ENCODE results near the gene PCDHA4. TPM values are rescaled to one million over a fixed set of nuclear protein-coding genes. Genes with fewer than 3 reads are reported as not detected.

Gene PCDHA4
- total RNA-seq, 1 experiment from 2014 or later, result 7.6 TPM

DNA sequence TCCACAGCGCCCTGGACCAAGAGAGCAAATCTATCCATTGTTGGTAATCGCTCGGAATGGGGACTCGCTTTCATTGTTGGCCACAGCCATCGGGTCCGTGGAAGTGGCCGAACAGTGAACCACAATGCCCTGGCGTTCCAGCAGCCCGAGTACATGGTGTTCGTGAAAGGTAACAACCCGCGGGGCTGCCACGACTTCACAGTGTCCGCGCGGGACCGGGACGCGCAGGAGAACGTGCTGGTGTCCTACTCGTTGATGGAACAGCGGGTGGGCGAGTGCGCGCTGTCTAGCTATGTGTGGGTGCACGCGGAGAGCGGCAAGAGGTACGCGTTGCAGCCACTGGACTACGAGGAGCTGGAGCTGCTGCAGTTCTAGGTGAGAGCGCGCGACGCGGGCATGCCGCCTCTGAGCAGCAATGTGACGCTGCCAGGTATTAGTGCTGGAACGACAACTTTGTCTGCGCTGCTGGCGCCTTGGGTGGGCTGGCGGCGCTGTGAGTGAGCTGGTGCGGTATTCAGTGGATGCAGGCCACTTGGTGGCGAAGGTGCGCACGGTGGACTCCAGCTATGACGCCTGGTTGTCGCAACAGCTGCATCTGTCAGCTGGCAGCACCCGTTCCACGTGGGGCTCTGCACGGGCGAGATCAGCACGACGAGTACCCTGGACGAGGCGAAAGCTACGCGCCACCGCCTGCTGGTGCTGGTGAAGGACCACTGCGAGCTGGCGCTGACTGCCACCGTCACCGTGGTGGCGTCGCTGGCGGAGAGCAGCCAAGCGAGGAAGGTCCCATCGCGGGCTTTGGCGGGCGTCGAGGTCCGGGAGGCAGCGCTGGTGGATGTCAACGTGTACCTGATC is 55.8 kb downstream of the PCDHA4 start:
- no peak for DNase-seq
- Histone ChIP-seq H3K27me3 (ENCODE audit: control insufficient read depth, insufficient read depth, low read length) (no peaks in the 10 kb centered on the region), H3K4me3 (ENCODE audit: insufficient read depth, low read depth, low read length) (no peak overlapping the region), H3K36me3 (replicated peaks; ENCODE audit: control insufficient read depth, insufficient read depth, low read length) (peaks cover 1% of the 10 kb centered on the region)

Other genes starting within 250 kb of the PCDHA4 start
- 26.7 and 36.4 TPM in 2 replicates for gene SRA1, start 249.6 kb upstream of the PCDHA4 start, total RNA-seq (2014; rRNA removed; shearing (Covaris generic))
- gene APBB3, start 242.5 kb upstream of the PCDHA4 start, total RNA-seq (2014; rRNA removed; shearing (Covaris generic)), result 9.2 and 24.0 TPM in 2 replicates
- 22.6 and 31.7 TPM in 2 replicates for gene SLC35A4, start 242.2 kb upstream of the PCDHA4 start, total RNA-seq (2014; rRNA removed; shearing (Covaris generic))
- 0.21 TPM in 1 of 2 replicates, not detected in the other for gene CD14, start 173.9 kb upstream of the PCDHA4 start, total RNA-seq (2014; rRNA removed; shearing (Covaris generic))
- gene TMCO6, start 167.6 kb upstream of the PCDHA4 start, total RNA-seq (2014; rRNA removed; shearing (Covaris generic)), result 27.1 and 34.4 TPM in 2 replicates
- gene NDUFA2, start 159.4 kb upstream of the PCDHA4 start, total RNA-seq (2014; rRNA removed; shearing (Covaris generic)), result 136 and 144 TPM in 2 replicates
- 55.5 and 76.3 TPM in 2 replicates for gene IK, start 159.2 kb upstream of the PCDHA4 start, total RNA-seq (2014; rRNA removed; shearing (Covaris generic))
- gene WDR55, start 142.2 kb upstream of the PCDHA4 start, total RNA-seq (2014; rRNA removed; shearing (Covaris generic)), result 15.7 and 24.0 TPM in 2 replicates
- gene DND1, start 133.5 kb upstream of the PCDHA4 start, total RNA-seq (2014; rRNA removed; shearing (Covaris generic)), result 0.83 and 0.85 TPM in 2 replicates
- gene HARS1, start 115.7 kb upstream of the PCDHA4 start, total RNA-seq (2014; rRNA removed; shearing (Covaris generic)), result 45.3 and 46.6 TPM in 2 replicates
- 31.8 and 33.5 TPM in 2 replicates for gene HARS2, start 115.6 kb upstream of the PCDHA4 start, total RNA-seq (2014; rRNA removed; shearing (Covaris generic))
- gene ZMAT2, start 106.6 kb upstream of the PCDHA4 start, total RNA-seq (2014; rRNA removed; shearing (Covaris generic)), result 42.3 and 42.7 TPM in 2 replicates
- gene PCDHA1, start 20.9 kb upstream of the PCDHA4 start, total RNA-seq (2014; rRNA removed; shearing (Covaris generic)), result not detected in 2 replicates
- not detected in 2 replicates for gene PCDHA2, start 12.2 kb upstream of the PCDHA4 start, total RNA-seq (2014; rRNA removed; shearing (Covaris generic))
- not detected in 2 replicates for gene PCDHA3, start 6.0 kb upstream of the PCDHA4 start, total RNA-seq (2014; rRNA removed; shearing (Covaris generic))
- gene PCDHA5, start 14.5 kb downstream of the PCDHA4 start, total RNA-seq (2014; rRNA removed; shearing (Covaris generic)), result 0.15 and 0.28 TPM in 2 replicates
- gene PCDHA6, start 20.9 kb downstream of the PCDHA4 start, total RNA-seq (2014; rRNA removed; shearing (Covaris generic)), result 0.30 and 0.42 TPM in 2 replicates
- gene PCDHA7, start 27.2 kb downstream of the PCDHA4 start, total RNA-seq (2014; rRNA removed; shearing (Covaris generic)), result 0.28 and 0.37 TPM in 2 replicates
- gene PCDHA8, start 34.1 kb downstream of the PCDHA4 start, total RNA-seq (2014; rRNA removed; shearing (Covaris generic)), result 0.11 and 0.14 TPM in 2 replicates
- gene PCDHA9, start 41.3 kb downstream of the PCDHA4 start, total RNA-seq (2014; rRNA removed; shearing (Covaris generic)), result 0.03 TPM in 1 of 2 replicates, not detected in the other
- gene PCDHA10, start 48.8 kb downstream of the PCDHA4 start, total RNA-seq (2014; rRNA removed; shearing (Covaris generic)), result 0.11 and 0.28 TPM in 2 replicates
- gene PCDHA11, start 61.9 kb downstream of the PCDHA4 start, total RNA-seq (2014; rRNA removed; shearing (Covaris generic)), result 10.0 and 10.2 TPM in 2 replicates
- gene PCDHA12, start 68.2 kb downstream of the PCDHA4 start, total RNA-seq (2014; rRNA removed; shearing (Covaris generic)), result 1.9 and 2.3 TPM in 2 replicates
- gene PCDHA13, start 75.1 kb downstream of the PCDHA4 start, total RNA-seq (2014; rRNA removed; shearing (Covaris generic)), result 1.6 and 2.5 TPM in 2 replicates
- gene PCDHAC1, start 119.2 kb downstream of the PCDHA4 start, total RNA-seq (2014; rRNA removed; shearing (Covaris generic)), result 10.3 and 17.3 TPM in 2 replicates
- gene PCDHAC2, start 159.4 kb downstream of the PCDHA4 start, total RNA-seq (2014; rRNA removed; shearing (Covaris generic)), result 21.2 and 24.2 TPM in 2 replicates
- gene PCDHB1, start 244.3 kb downstream of the PCDHA4 start, total RNA-seq (2014; rRNA removed; shearing (Covaris generic)), result 0.10 and 0.30 TPM in 2 replicates

All from H7 (cell line).